CD4-positive, alpha-beta T cell treated with Interleukin-4 for 4 hours (primary cell): Measurements from ENCODE around the gene ALOX12.
"Not testable (repeated sequence)": the region's sequence is repeated elsewhere in the genome, so short reads cannot be mapped to it uniquely, and the experiment has no call there.

Source experiments
- DNase-seq: peaks from one replicate; pipeline ENCODE4 v3.0.0-alpha.2; 2020

Gene ALOX12, protein sequence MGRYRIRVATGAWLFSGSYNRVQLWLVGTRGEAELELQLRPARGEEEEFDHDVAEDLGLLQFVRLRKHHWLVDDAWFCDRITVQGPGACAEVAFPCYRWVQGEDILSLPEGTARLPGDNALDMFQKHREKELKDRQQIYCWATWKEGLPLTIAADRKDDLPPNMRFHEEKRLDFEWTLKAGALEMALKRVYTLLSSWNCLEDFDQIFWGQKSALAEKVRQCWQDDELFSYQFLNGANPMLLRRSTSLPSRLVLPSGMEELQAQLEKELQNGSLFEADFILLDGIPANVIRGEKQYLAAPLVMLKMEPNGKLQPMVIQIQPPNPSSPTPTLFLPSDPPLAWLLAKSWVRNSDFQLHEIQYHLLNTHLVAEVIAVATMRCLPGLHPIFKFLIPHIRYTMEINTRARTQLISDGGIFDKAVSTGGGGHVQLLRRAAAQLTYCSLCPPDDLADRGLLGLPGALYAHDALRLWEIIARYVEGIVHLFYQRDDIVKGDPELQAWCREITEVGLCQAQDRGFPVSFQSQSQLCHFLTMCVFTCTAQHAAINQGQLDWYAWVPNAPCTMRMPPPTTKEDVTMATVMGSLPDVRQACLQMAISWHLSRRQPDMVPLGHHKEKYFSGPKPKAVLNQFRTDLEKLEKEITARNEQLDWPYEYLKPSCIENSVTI

DNA sequence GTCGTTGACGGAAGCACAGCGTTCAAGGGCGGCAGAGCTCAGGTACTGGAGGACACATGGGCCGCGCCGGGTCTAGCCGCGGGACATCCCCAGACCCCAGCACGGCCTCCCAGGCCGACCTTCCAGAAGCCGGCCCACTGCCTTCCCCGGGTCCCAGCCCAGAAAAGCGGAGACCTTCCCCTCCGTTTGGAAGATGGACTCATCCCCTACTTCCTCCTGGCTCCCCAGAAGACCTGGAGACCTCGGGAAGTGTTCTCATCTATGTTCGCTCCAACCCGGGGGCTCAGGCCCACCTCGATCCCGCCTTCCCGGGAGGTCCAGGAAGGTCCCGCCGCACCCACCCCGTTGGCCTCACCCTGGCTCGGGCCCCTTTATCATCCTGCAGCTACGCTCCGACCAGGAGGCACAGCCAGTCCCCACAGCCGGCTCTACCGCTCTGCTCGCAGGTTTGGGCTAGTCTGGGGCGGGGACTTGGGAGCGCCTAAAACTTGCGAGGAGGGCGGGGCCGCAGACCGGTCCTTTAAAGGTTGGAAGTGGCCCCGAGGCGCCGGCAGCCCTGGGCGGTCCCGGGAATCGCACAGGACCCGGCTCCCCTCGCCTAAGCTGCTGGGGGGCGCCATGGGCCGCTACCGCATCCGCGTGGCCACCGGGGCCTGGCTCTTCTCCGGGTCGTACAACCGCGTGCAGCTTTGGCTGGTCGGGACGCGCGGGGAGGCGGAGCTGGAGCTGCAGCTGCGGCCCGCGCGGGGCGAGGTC is at the start of gene ALOX12:
Gene ALOX12, plus strand, starts transcription at position 550 of the 756 bp plus-strand sequence. Its CDS starts 69 bp downstream, at position 619.
- DNase-seq: no peak

DNA sequence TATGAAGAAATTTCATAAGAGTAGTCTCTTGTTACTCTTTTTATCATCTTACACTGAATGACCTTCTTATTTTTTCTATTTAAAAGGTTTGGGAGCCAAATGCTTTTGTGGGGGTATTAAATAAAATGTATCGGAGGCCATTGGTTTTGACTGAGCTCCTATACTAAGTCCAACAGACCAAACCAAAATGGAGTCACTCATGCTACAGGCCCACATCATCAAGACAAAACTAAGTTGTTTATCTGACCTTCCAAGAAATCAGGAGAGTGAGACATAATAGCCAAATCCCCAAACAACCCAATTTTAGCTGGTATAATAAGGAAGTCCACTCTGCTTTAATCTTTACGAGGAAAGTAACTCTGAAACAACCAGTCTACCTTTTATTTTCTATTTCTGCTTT is 48.1 kb upstream of the ALOX12 start:
- DNase-seq: no peak

GRCh38 chr17:6948562-6948961 is 47.3 kb upstream of the ALOX12 start:
- DNase-seq: no peak

- DNase-seq: no peak
These were observed 46.9 kb upstream of the ALOX12 start for GRCh38 chr17:6948976-6949375.

- not testable (repeated sequence) for DNase-seq
These were observed 44.9 kb upstream of the ALOX12 start for GRCh38 chr17:6950938-6951337.

GRCh38 chr17:6953689-6954088 is 42.2 kb upstream of the ALOX12 start:
- no peak for DNase-seq

GRCh38 chr17:6959700-6960099 is 36.1 kb upstream of the ALOX12 start:
- no peak for DNase-seq

DNA sequence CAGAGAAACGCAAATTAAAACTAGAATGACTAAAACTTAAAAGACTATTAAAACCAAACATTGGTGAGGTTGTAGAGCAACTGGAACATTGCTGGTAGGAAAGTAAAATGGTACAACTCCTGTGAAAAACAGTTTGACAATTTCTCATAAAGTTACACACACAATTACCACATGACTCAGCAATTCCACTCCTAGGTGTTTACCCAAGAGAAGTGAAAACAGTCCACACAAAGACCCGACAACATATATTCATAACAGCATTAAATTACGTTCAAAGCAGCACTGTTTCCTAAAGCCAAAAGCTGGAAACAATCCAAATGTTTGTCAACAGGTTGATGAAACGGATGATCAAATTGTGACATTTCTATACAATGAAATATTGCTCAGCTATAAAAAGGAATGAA is 26.5 kb upstream of the ALOX12 start:
- no peak for DNase-seq

- no peak for DNase-seq
These were observed 24.9 kb upstream of the ALOX12 start for GRCh38 chr17:6970992-6971391.

- DNase-seq: not testable (repeated sequence)
These were observed 16.4 kb upstream of the ALOX12 start for GRCh38 chr17:6979440-6979839.

GRCh38 chr17:6981426-6981825 is 14.4 kb upstream of the ALOX12 start:
- DNase-seq: no peak

DNA sequence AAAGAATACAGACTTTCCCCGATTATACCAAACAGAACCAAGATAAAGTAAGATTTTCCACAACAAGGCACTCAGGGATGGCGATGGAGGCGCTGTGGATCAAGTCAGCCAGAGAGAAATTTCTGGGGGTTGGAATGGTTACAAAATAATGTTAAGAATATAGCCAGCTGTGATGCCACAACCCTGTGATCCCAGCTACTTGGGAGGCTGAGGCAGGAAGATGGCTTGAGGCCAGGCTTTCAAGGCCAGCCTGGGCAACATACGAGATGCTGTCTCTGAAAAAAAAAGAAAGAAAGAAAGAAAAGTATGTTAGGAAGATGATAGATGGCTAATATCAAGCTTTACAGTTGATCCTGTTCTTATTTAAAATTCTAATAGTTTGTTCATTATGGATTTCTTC is 10.6 kb upstream of the ALOX12 start:
- DNase-seq: no peak

DNA sequence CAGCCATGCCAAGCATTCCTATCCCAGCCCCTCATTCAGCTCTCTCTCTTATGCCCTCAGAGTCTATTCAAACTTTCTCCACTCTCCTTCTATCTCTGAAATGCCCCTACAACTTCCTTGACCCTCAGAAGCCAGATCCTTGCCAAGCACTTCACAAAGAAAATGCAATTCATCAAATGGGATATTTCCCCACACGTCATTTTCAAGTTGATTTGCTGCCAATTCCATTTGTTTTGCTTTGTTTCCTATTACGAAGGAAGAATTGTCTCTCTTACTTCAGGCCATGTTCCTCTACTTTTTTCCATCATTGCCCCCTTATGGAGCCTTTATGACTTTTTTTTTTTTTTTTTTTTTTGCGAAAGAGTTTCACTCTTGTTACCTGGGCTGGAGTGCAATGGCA is 9.2 kb upstream of the ALOX12 start:
- DNase-seq: no peak

- no peak for DNase-seq
These were observed 6.1 kb upstream of the ALOX12 start for GRCh38 chr17:6989779-6990178.

GRCh38 chr17:6993613-6994056 is 2.2 kb upstream of the ALOX12 start:
- not testable (repeated sequence) for DNase-seq

GRCh38 chr17:6994118-6994598 is 1.7 kb upstream of the ALOX12 start:
- DNase-seq: no peak

DNA sequence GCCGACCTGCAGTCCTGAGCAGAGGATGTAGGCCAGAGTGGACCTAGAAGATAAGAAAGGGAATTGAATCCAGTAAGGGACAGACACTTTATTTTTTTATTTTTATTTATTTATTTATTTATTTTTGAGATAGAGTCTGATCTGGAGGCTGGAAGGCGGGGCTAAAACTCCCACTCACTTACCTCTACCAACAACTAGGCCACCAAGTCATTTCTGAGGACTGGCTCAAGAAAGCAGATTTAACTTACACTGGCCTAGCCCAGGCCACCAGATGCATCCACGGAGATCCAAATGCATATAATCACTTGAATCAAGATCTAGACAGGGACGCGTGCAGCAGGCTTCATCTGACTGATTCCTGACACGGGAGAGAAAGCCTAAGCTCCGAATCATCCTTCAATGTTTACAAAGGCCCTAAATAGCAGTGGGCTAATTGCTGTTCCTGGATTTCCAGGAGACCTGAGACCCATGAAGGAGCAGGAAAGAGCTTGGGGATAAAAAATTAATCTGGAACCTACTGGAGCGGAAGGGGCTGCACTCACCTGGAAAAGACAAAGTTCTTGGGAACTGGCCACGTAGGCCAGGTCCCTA is 1.1 kb upstream of the ALOX12 start:
- no peak for DNase-seq

- no peak for DNase-seq
These were observed 585 bp downstream of the ALOX12 start for GRCh38 chr17:6996256-6997011.

DNA sequence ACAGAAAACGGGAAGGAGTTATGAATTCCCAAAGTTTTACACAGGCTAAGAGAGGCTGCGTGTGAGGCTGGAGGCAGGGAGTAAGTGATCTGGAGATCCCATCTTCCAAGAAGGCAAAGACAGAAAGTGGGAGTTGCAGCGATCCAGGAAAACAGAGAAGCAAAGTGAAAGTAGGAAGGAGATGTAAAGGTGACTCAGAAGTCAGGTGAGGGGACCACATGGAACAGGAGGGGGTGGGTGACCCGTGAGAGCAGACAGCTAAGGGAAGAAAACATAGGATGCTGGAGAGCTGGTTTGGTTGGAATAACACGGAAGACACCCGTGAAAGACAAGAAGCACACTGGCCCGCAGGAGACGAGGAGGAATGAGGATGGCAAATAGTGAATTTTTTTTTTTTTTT is 1.3 kb downstream of the ALOX12 start:
- no peak for DNase-seq

DNA sequence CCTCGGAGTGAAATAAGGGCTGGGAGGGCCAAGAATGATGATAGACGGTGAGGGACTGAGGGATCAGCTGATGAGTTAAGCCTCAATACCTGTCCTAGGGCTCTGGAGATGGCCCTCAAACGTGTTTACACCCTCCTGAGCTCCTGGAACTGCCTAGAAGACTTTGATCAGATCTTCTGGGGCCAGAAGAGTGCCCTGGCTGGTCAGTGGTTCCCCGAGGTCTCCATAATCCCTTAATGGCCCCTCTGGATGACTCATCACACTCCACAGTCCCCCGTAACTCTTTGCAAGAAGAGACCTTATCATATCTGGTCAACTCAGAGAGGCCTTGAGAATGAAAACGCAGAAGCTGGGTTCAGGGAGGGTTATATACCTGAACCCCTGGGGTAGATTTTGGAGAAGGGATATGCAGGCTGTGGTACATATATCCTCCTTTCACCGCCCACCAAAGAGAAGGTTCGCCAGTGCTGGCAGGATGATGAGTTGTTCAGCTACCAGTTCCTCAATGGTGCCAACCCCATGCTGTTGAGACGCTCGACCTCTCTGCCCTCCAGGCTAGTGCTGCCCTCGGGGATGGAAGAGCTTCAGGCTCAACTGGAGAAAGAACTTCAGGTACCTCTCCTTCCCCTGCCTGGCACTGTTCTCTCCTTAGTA is 3.1 kb downstream of the ALOX12 start:
- DNase-seq: no peak

DNA sequence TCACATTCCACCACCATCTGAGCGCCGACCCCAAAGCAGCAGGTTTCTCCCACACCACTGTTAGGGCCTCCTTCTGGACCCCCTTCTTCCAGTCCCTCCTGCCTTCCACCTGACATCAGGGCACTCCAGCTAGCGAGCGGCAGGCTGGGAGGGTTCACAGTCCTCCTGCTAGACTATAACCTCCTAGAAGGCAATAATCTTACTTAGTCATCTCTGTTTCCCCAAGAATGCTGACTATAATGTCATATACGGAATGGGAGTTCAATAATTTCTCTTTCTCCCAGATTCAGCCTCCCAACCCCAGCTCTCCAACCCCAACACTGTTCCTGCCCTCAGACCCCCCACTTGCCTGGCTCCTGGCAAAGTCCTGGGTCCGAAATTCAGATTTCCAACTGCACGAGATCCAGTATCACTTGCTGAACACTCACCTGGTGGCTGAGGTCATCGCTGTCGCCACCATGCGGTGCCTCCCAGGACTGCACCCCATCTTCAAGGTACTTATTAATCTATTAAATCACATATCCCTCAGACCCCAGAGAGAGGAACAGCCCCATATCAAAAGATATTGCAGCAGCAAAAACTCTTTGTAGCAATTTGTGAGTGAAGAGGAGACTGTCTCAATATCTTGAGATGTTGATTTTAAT is 5.6 kb downstream of the ALOX12 start:
- DNase-seq: peak; percentile 25
